ENCODE data around the gene TIMP2.
"Not testable (repeated sequence)": the region's sequence is repeated elsewhere in the genome, so short reads cannot be mapped to it uniquely, and the experiment has no call there.

DNA sequence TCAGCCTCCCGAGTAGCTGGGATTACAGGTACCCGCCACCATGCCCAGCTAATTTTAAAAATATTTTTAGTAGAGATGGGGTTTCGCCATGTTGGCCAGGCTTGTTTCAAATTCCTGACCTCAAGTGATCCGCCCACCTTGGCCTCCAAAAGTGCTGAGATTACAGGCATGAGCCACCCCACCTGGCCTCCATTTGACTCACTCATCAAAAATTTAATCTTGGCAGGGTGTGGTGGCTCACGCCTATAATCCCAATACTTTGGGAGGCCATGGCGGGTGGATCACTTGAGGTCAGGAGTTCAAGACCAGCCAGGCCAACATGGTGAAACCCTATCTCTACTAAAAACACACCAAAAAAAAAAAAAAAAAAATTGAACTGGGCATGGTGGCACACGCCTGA is 13.6 kb downstream of the TIMP2 start:
- TF ChIP-seq, protein P1, sequence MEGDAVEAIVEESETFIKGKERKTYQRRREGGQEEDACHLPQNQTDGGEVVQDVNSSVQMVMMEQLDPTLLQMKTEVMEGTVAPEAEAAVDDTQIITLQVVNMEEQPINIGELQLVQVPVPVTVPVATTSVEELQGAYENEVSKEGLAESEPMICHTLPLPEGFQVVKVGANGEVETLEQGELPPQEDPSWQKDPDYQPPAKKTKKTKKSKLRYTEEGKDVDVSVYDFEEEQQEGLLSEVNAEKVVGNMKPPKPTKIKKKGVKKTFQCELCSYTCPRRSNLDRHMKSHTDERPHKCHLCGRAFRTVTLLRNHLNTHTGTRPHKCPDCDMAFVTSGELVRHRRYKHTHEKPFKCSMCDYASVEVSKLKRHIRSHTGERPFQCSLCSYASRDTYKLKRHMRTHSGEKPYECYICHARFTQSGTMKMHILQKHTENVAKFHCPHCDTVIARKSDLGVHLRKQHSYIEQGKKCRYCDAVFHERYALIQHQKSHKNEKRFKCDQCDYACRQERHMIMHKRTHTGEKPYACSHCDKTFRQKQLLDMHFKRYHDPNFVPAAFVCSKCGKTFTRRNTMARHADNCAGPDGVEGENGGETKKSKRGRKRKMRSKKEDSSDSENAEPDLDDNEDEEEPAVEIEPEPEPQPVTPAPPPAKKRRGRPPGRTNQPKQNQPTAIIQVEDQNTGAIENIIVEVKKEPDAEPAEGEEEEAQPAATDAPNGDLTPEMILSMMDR (IDR thresholded peaks at IDR 0.05; ENCODE audit: low read depth, low read length, missing input control): not testable (repeated sequence)
- TF ChIP-seq, protein P2, sequence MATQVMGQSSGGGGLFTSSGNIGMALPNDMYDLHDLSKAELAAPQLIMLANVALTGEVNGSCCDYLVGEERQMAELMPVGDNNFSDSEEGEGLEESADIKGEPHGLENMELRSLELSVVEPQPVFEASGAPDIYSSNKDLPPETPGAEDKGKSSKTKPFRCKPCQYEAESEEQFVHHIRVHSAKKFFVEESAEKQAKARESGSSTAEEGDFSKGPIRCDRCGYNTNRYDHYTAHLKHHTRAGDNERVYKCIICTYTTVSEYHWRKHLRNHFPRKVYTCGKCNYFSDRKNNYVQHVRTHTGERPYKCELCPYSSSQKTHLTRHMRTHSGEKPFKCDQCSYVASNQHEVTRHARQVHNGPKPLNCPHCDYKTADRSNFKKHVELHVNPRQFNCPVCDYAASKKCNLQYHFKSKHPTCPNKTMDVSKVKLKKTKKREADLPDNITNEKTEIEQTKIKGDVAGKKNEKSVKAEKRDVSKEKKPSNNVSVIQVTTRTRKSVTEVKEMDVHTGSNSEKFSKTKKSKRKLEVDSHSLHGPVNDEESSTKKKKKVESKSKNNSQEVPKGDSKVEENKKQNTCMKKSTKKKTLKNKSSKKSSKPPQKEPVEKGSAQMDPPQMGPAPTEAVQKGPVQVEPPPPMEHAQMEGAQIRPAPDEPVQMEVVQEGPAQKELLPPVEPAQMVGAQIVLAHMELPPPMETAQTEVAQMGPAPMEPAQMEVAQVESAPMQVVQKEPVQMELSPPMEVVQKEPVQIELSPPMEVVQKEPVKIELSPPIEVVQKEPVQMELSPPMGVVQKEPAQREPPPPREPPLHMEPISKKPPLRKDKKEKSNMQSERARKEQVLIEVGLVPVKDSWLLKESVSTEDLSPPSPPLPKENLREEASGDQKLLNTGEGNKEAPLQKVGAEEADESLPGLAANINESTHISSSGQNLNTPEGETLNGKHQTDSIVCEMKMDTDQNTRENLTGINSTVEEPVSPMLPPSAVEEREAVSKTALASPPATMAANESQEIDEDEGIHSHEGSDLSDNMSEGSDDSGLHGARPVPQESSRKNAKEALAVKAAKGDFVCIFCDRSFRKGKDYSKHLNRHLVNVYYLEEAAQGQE (IDR thresholded peaks at IDR 0.05): not testable (repeated sequence)
- not testable (repeated sequence) for TF ChIP-seq RXRA, JUND, HNF4G, SP1, FOXA1 (IDR thresholded peaks at IDR 0.05)
- TF ChIP-seq, protein P3, sequence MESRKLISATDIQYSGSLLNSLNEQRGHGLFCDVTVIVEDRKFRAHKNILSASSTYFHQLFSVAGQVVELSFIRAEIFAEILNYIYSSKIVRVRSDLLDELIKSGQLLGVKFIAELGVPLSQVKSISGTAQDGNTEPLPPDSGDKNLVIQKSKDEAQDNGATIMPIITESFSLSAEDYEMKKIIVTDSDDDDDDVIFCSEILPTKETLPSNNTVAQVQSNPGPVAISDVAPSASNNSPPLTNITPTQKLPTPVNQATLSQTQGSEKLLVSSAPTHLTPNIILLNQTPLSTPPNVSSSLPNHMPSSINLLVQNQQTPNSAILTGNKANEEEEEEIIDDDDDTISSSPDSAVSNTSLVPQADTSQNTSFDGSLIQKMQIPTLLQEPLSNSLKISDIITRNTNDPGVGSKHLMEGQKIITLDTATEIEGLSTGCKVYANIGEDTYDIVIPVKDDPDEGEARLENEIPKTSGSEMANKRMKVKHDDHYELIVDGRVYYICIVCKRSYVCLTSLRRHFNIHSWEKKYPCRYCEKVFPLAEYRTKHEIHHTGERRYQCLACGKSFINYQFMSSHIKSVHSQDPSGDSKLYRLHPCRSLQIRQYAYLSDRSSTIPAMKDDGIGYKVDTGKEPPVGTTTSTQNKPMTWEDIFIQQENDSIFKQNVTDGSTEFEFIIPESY (IDR thresholded peaks at IDR 0.05): not testable (repeated sequence)
